ENCODE measurements around the gene NKRF. TPM values are rescaled to one million over a fixed set of nuclear protein-coding genes. Genes with fewer than 3 reads are reported as not detected.

The NKRF gene
- total and polyA plus RNA-seq, 12 donors, result 2.8 to 6.9 (median 4.6) TPM

- Histone ChIP-seq H3K27me3 (no peaks in the 10 kb centered on the region), H3K4me3 (no peak overlapping the region), H3K9me3 (no peaks in the 10 kb centered on the region), H3K4me1 (no peaks in the 10 kb centered on the region), H3K27ac (no peak overlapping the region), H3K36me3 (peaks cover 0 to 44% (median 13%) of the 10 kb centered on the region in 9 donors)
- ATAC-seq (no peak), DNase-seq (no peak)
- no peak for TF ChIP-seq CTCF (IDR thresholded peaks at IDR 0.05)
- 91 to 95% methylated on average over 5 of the region's 5 CpGs for WGBS, 2 donors
- intact Hi-C loops (cut with DNase I), result no loop called here
Observed at GRCh38 chrX:119589810-119590209, 16.4 kb downstream of the NKRF start.

- intact Hi-C loops (cut with DNase I), result no loop called here
- no peaks in the 10 kb centered on the region for H3K9me3 ChIP-seq
- DNase-seq, result no peak
- no peaks in the 10 kb centered on the region for H3K27me3 ChIP-seq
- no peak for TF ChIP-seq CTCF (IDR thresholded peaks at IDR 0.05)
- peaks cover 0 to 13% (median 0%) of the 10 kb centered on the region in 9 donors for H3K4me1 ChIP-seq
- H3K27ac ChIP-seq, result peak overlapping the region in 6 of 10 donors; percentile 25 to 74 (median 57)
- H3K36me3 ChIP-seq, result peaks cover 0 to 17% (median 0%) of the 10 kb centered on the region in 9 donors
- WGBS, 2 donors, result 45 to 46% methylated on average over 2 of the region's 2 CpGs
- ATAC-seq, result peak in 4 of 8 donors; percentile 65 to 82 (median 72)
- no peak overlapping the region for H3K4me3 ChIP-seq
Observed at GRCh38 chrX:119583431-119584059, 22.7 kb downstream of the NKRF start.

- TF ChIP-seq CTCF (IDR thresholded peaks at IDR 0.05), result no peak
- intact Hi-C loops (cut with DNase I), result loop anchor here in 1 of 10 donors (10.0 kb wide), 1 partner anchor 65 kb away; no protein-coding TSS in a partner anchor
- Histone ChIP-seq H3K36me3 (peaks cover 0 to 27% (median 0%) of the 10 kb centered on the region in 9 donors), H3K4me1 (peaks cover 0 to 34% (median 8%) of the 10 kb centered on the region in 9 donors), H3K27me3 (no peaks in the 10 kb centered on the region), H3K27ac (no peak overlapping the region), H3K4me3 (no peak overlapping the region), H3K9me3 (no peaks in the 10 kb centered on the region)
- no peak for DNase-seq
- ATAC-seq, result no peak
Observed at GRCh38 chrX:119579414-119579813, 26.8 kb downstream of the NKRF start.

GRCh38 chrX:119574394-119575266, 31.6 kb downstream of the NKRF start, which contains the start of gene UBE2A:
TSS of gene UBE2A (plus strand) at chrX:119574563. CDS start at chrX:119574712, 149 bp downstream.
- H3K27me3 ChIP-seq, result no peaks in the 10 kb centered on the region
- peaks cover 0 to 30% (median 17%) of the 10 kb centered on the region in 9 donors for H3K4me1 ChIP-seq
- WGBS, 2 donors, result 1% methylated on average over 54 to 85 of the region's 86 CpGs
- DNase-seq, result peak; percentile 90 to 93
- peak within 1 kb of the TSS; percentile 49 to 82 (median 74) for H3K4me3 ChIP-seq
- intact Hi-C loops (cut with DNase I), result loop anchor here in 2 of 10 donors (1.0 to 10.0 kb wide), 2 partner anchors 9 to 60 kb away; partner anchors contain the start of gene STEEP1 (in 1 of the 2)
- no peaks in the 10 kb centered on the region for H3K9me3 ChIP-seq
- peaks cover 0 to 15% (median 0%) of the 10 kb centered on the region in 9 donors for H3K36me3 ChIP-seq
- ATAC-seq, result peak; percentile 94 to 98 (median 96)
- TF ChIP-seq CTCF (IDR thresholded peaks at IDR 0.05), result peak in 7 of 9 donors; percentile 39 to 62 (median 48)
- peak within 1 kb of the TSS; percentile 85 to 98 (median 93) for H3K27ac ChIP-seq

All from heart right ventricle (tissue), 16 donors.